CD4-positive, alpha-beta T cell treated with Interleukin-17A for 1 hour (primary cell): ENCODE measurements around the gene ADAT2.

Experiments
- DNase-seq: peaks from one replicate; pipeline ENCODE4 v3.0.0-alpha.2; 2020

Gene ADAT2

GRCh38 chr6:143396497-143397226 is 53.8 kb downstream of the ADAT2 start:
- DNase-seq = no peak

GRCh38 chr6:143395699-143396098 is 54.8 kb downstream of the ADAT2 start:
- no peak for DNase-seq

GRCh38 chr6:143394389-143394788 is 56.1 kb downstream of the ADAT2 start:
- DNase-seq = no peak

DNA sequence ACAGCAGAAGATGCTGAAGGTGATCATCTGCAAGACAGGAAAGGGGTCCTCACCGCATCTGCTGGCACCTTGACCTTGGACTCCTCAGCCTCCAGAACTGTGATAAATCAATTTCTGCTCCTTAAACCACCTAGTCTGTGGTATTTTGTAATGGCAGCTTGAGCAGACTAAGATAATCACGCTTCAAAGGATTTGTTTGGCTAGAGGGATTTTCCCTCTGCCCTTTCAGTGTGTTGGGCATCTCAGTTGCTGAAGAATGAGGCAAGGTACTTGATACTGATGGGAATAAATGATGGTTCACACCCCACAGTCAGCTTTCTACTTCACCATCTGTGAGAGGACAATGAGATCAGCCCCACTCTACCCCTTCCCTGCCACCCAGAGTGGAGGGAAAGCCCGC is 60.2 kb downstream of the ADAT2 start:
- DNase-seq = no peak

DNA sequence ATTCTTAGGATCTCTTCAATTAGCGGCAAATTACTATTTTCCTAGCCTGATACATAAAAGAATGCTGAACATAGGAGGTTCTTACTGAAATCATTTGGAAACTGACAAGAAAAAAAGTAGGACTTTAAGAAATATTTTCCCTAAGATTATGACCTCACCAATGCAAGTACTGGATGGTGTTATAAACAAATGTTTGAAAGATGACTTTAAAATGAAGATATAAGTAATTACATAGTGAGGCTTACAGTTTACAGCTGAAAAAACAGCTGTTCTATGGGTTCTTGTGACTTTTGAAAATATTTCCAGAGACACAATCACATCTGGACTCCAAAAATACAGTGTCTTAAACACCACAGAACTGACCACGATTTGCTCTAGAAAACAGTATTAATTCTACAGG is 64.9 kb downstream of the ADAT2 start:
- no peak for DNase-seq

DNA sequence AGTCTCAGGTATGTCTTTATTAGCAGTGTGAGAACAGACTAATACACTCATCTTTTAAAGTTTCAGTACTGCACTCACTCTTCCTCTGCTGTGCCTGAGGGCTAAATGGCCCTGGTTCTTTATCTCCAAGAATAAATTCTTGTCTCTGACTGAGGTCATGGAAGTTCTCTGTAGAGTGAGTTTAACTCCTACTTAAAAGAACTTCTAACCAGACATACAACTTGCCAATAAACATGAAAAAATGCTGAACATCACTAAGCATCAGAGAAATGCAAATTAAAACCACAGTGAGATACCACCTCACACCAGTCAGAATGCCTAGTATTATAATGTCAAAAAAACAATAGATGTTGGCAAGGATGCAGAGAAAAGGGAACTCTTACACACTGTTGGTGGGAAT is 73.6 kb downstream of the ADAT2 start:
- DNase-seq = no peak

DNA sequence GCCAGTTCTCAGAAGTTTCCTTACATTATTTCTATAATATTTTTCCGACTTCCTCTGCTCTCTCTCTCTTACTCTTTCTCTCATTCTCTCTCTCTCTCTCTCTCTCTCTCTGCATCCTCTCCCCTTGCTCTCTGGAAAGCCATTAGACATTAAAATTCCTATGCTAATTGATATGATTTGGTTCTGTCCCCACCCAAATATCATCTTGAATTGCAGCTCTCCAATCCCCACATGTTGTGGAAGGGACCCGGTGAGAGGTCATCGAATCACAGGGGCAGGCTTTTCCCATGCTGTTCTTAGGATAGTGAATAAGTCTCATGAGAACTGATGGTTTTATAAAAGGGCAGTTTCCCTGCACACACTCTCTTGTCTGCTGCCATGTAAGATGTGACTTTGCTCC is 74.1 kb downstream of the ADAT2 start:
- DNase-seq = no peak

DNA sequence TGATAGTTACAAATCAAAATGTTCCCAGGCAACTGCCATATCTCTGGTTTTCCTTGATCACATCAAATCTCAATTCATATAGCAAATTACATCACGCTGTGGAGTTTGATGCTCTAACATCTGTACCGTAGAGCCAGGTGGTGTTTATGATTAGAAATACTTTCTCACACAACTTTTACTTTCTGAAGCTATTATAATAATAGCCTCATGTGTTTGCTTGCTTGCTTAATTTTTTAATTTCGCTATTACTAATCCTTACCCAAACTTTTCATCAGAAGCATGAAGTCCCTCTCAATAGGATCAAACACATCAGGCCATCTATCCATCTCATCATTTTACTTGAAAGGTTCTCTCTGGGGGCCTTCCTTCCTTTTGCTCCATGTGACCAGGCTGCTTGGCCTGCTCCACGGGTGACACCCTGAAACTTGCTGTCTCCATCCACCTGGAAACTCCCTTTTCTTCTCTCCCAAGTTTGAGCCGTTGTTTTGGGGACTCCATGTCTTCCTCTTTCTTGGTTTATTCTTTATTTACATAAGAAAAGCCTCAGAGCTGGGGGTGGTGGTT is 75.4 kb downstream of the ADAT2 start:
- DNase-seq = no peak

DNA sequence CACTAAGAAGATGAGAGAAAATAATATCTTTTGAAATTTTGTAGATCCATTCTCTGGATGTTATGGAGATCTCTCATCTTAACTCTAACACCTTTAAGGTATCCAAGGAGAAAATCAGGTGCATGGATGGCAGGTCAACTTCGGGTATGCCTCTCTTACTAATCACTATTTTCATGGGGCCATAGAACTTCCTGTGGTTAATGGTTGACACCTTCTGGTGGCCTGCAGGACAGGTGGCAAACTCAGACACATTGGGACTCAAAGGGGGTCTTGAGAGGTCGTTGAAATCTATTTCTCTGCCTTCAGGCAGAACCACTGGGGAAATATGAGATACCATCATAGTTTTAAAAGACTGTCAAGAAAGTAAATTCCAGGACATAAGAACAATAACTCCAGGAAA is 76.5 kb downstream of the ADAT2 start:
- no peak for DNase-seq
